Lower lobe of right lung (tissue), 2 donors: ENCODE results near the gene CMTM8. TPM values are rescaled to one million over a fixed set of nuclear protein-coding genes. Genes with fewer than 3 reads are reported as not detected.

Source experiments
- ATAC-seq, 2 donors: fragments of 200-7000 bp; cut with Tn5 transposase; one replicate each; pipeline ENCODE4 v1.9.1; 2020 to 2022; ENCODE audit warnings: mild to moderate bottlenecking in 2 of 2, moderate library complexity in 2 of 2
- DNase-seq: peaks from one replicate; pipeline ENCODE4 v3.0.0-alpha.2; 2020
- H3K27ac ChIP-seq: fragments of 200-600 bp; one replicate; pipeline ENCODE4 v1.8.0; 2022
- H3K27me3 ChIP-seq: fragments of 200-600 bp; one replicate; pipeline ENCODE4 v1.8.0; 2022; ENCODE audit warnings: low read depth
- H3K36me3 ChIP-seq: fragments of 200-600 bp; one replicate; pipeline ENCODE4 v1.8.0; 2022; ENCODE audit warnings: mild to moderate bottlenecking
- H3K4me1 ChIP-seq: fragments of 200-600 bp; one replicate; pipeline ENCODE4 v1.8.0; 2022
- H3K4me3 ChIP-seq: fragments of 200-600 bp; one replicate; pipeline ENCODE4 v1.8.0; 2022; ENCODE audit warnings: mild to moderate bottlenecking
- H3K9me3 ChIP-seq: fragments of 200-600 bp; one replicate; pipeline ENCODE4 v1.8.0; 2022
- CTCF ChIP-seq: fragments of 200-600 bp; IDR thresholded peaks from one replicate; pipeline ENCODE4 v1.8.0; 2022; ENCODE audit warnings: antibody characterized with exemption, mild to moderate bottlenecking
- intact Hi-C: fragments of 100-400 bp; cut with DNase I; formaldehyde crosslinking; loops from one replicate; pipeline ENCODE4 v1.11.0; 2022
- total RNA-seq: library from RNA; stranded (reverse); fragmentation: NEBNext Ultra II Directional; extraction: Animal tissue kit (Norgen Biotek cat#: 25700); gene quantifications from one replicate; pipeline ENCODE4 v1.2.1, GENCODE V29; 2021
- donor health status: DM: no; HTN: yes; CAD: no; lungs with severe emphysema.

The CMTM8 gene
- total RNA-seq, 1 donor from 2014 or later = 25.6 TPM

GRCh38 chr3:32217339-32217738 lies 21.1 kb upstream of the CMTM8 start:
- Histone ChIP-seq H3K9me3 (no peaks in the 10 kb centered on the region), H3K27ac (no peak overlapping the region), H3K4me1 (no peaks in the 10 kb centered on the region), H3K36me3 (no peaks in the 10 kb centered on the region), H3K4me3 (no peak overlapping the region), H3K27me3 (no peaks in the 10 kb centered on the region)
- no peak for DNase-seq
- no peak for ATAC-seq
- TF ChIP-seq CTCF = no peak
- intact Hi-C loops = no loop called here

- DNase-seq (no peak), ATAC-seq (no peak)
- H3K9me3 ChIP-seq = no peaks in the 10 kb centered on the region
- no peaks in the 10 kb centered on the region for H3K36me3 ChIP-seq
- no peaks in the 10 kb centered on the region for H3K4me1 ChIP-seq
- H3K27me3 ChIP-seq = no peaks in the 10 kb centered on the region
- no peak overlapping the region for H3K4me3 ChIP-seq
- H3K27ac ChIP-seq = no peak overlapping the region
- no peak for TF ChIP-seq CTCF
- intact Hi-C loops = no loop called here
Observed at GRCh38 chr3:32219537-32219936, 18.9 kb upstream of the CMTM8 start.

- Histone ChIP-seq H3K9me3 (no peaks in the 10 kb centered on the region), H3K27me3 (no peaks in the 10 kb centered on the region), H3K4me3 (no peak overlapping the region), H3K27ac (no peak overlapping the region), H3K36me3 (no peaks in the 10 kb centered on the region), H3K4me1 (no peaks in the 10 kb centered on the region)
- DNase-seq (no peak), ATAC-seq (no peak)
- intact Hi-C loops = no loop called here
- no peak for TF ChIP-seq CTCF
Observed at GRCh38 chr3:32220006-32220405, 18.5 kb upstream of the CMTM8 start.

GRCh38 chr3:32222950-32223349 lies 15.5 kb upstream of the CMTM8 start:
- DNase-seq (no peak), ATAC-seq (no peak)
- Histone ChIP-seq H3K4me1 (no peaks in the 10 kb centered on the region), H3K4me3 (no peak overlapping the region), H3K36me3 (no peaks in the 10 kb centered on the region), H3K9me3 (no peaks in the 10 kb centered on the region), H3K27me3 (no peaks in the 10 kb centered on the region), H3K27ac (no peak overlapping the region)
- intact Hi-C loops = no loop called here
- TF ChIP-seq CTCF = no peak

GRCh38 chr3:32224016-32224516 lies 14.4 kb upstream of the CMTM8 start:
- no peaks in the 10 kb centered on the region for H3K9me3 ChIP-seq
- DNase-seq (no peak), ATAC-seq (no peak)
- H3K27me3 ChIP-seq = no peaks in the 10 kb centered on the region
- H3K36me3 ChIP-seq = no peaks in the 10 kb centered on the region
- H3K27ac ChIP-seq = no peak overlapping the region
- no peak for TF ChIP-seq CTCF
- no peak overlapping the region for H3K4me3 ChIP-seq
- H3K4me1 ChIP-seq = no peaks in the 10 kb centered on the region
- intact Hi-C loops = no loop called here
